ENCODE measurements around the gene WDR49. TPM values are rescaled to one million over a fixed set of nuclear protein-coding genes. Genes with fewer than 3 reads are reported as not detected.

WDR49 gene
- total and polyA plus RNA-seq, 10 of the 15 experiments (the other 5 are each of a cell fraction or from before 2014, with no cell fraction given): 0.05 to 0.15 TPM; not detected in 8

DNA sequence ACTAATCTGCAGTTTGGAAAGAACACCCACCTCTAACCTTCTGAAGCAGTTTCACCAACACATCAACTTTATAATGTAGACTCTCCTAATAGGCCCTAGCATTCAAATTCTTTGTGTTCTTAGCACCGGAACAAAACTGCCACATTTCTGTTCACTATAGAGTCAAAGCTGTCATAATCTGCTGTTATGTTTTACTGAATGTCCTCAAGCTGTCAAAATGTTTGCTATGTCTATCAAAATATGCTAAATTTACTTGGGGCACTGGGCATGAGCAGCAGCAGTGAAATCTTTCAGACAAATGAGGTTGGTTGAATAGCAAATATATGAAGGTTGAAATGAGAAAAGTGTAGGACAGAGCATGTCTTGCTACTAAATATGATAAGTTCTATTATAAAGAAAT lies 1.9 kb downstream of the WDR49 start (continued):
- TF ChIP-seq, protein P1, sequence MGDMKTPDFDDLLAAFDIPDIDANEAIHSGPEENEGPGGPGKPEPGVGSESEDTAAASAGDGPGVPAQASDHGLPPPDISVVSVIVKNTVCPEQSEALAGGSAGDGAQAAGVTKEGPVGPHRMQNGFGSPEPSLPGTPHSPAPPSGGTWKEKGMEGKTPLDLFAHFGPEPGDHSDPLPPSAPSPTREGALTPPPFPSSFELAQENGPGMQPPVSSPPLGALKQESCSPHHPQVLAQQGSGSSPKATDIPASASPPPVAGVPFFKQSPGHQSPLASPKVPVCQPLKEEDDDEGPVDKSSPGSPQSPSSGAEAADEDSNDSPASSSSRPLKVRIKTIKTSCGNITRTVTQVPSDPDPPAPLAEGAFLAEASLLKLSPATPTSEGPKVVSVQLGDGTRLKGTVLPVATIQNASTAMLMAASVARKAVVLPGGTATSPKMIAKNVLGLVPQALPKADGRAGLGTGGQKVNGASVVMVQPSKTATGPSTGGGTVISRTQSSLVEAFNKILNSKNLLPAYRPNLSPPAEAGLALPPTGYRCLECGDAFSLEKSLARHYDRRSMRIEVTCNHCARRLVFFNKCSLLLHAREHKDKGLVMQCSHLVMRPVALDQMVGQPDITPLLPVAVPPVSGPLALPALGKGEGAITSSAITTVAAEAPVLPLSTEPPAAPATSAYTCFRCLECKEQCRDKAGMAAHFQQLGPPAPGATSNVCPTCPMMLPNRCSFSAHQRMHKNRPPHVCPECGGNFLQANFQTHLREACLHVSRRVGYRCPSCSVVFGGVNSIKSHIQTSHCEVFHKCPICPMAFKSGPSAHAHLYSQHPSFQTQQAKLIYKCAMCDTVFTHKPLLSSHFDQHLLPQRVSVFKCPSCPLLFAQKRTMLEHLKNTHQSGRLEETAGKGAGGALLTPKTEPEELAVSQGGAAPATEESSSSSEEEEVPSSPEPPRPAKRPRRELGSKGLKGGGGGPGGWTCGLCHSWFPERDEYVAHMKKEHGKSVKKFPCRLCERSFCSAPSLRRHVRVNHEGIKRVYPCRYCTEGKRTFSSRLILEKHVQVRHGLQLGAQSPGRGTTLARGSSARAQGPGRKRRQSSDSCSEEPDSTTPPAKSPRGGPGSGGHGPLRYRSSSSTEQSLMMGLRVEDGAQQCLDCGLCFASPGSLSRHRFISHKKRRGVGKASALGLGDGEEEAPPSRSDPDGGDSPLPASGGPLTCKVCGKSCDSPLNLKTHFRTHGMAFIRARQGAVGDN (IDR thresholded peaks at IDR 0.05): no peak
- no peak for TF ChIP-seq TARDBP (IDR thresholded peaks at IDR 0.05; ENCODE audit: borderline replicate concordance)
- TF ChIP-seq TAF1 (IDR thresholded peaks at IDR 0.05; ENCODE audit: borderline replicate concordance, low read depth, low read length): no peak
- TF ChIP-seq MXI1 (IDR thresholded peaks at IDR 0.05; ENCODE audit: low read depth, low read length): no peak
- no peak for TF ChIP-seq ESRRA (IDR thresholded peaks at IDR 0.05; ENCODE audit: low read length)

DNA sequence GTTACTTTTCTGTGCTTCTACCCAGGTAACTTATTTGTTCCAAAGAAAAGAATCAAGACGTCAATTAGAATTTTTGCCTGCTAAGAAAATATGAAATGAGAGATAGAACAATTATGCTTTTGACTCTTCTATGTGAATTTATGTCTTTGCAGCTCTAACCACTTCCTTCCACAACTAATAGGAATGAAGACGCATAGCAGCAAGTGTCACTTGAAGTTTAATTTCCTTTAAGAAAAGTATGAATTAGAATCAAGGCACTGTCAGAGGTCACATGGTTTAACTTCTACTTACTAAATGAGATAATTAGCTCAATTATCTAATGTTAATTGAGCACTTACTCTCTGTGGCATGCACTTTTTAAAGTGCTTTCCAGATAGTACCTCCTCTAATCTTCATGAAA lies 3.3 kb downstream of the WDR49 start:
- Histone ChIP-seq H3K4me1 (ENCODE audit: control insufficient read depth, insufficient read depth, low read length) (no peaks in the 10 kb centered on the region), H3K27ac (ENCODE audit: control insufficient read depth, insufficient read depth) (no peak overlapping the region), H3K4me3 (no peak overlapping the region), H3K9me3 (replicated peaks; ENCODE audit: control insufficient read depth, insufficient read depth, low read length) (no peaks in the 10 kb centered on the region), H4K20me1 (ENCODE audit: control insufficient read depth, insufficient read depth) (no peaks in the 10 kb centered on the region), H3K79me2 (ENCODE audit: control insufficient read depth, insufficient read depth, low read length) (no peaks in the 10 kb centered on the region), H3K4me2 (ENCODE audit: control insufficient read depth, insufficient read depth) (no peak overlapping the region), H3K9ac (ENCODE audit: control insufficient read depth, insufficient read depth, low read length) (no peak overlapping the region), H3K36me3 (ENCODE audit: control insufficient read depth in 2 of 2, insufficient read depth in 2 of 2, low read length in 1 of 2) (no peaks in the 10 kb centered on the region), H3K27me3 (replicated peaks in 1 of 2; ENCODE audit: control insufficient read depth in 2 of 2, insufficient read depth in 2 of 2, low read length in 1 of 2) (no peaks in the 10 kb centered on the region), H2AFZ (ENCODE audit: control insufficient read depth, low read depth, low read length) (no peak overlapping the region)
- no peak for TF ChIP-seq NFIC (IDR thresholded peaks at IDR 0.05; ENCODE audit: low read depth, low read length)
- TF ChIP-seq RBBP5 (conservative IDR thresholded peaks at IDR 0.05): no peak
- TF ChIP-seq, protein P2, sequence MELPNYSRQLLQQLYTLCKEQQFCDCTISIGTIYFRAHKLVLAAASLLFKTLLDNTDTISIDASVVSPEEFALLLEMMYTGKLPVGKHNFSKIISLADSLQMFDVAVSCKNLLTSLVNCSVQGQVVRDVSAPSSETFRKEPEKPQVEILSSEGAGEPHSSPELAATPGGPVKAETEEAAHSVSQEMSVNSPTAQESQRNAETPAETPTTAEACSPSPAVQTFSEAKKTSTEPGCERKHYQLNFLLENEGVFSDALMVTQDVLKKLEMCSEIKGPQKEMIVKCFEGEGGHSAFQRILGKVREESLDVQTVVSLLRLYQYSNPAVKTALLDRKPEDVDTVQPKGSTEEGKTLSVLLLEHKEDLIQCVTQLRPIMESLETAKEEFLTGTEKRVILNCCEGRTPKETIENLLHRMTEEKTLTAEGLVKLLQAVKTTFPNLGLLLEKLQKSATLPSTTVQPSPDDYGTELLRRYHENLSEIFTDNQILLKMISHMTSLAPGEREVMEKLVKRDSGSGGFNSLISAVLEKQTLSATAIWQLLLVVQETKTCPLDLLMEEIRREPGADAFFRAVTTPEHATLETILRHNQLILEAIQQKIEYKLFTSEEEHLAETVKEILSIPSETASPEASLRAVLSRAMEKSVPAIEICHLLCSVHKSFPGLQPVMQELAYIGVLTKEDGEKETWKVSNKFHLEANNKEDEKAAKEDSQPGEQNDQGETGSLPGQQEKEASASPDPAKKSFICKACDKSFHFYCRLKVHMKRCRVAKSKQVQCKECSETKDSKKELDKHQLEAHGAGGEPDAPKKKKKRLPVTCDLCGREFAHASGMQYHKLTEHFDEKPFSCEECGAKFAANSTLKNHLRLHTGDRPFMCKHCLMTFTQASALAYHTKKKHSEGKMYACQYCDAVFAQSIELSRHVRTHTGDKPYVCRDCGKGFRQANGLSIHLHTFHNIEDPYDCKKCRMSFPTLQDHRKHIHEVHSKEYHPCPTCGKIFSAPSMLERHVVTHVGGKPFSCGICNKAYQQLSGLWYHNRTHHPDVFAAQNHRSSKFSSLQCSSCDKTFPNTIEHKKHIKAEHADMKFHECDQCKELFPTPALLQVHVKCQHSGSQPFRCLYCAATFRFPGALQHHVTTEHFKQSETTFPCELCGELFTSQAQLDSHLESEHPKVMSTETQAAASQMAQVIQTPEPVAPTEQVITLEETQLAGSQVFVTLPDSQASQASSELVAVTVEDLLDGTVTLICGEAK (IDR thresholded peaks at IDR 0.05; ENCODE audit: borderline replicate concordance): no peak
- no peak for TF ChIP-seq PAX5 (IDR thresholded peaks at IDR 0.05; ENCODE audit: borderline replicate concordance, low read depth, low read length)
- no peak for TF ChIP-seq SIN3A (IDR thresholded peaks at IDR 0.05; ENCODE audit: low read depth, low read length)
- TF ChIP-seq KAT2A (conservative IDR thresholded peaks at IDR 0.05; ENCODE audit: control insufficient read depth, low read depth, low read length): no peak
- TF ChIP-seq KLF5 (IDR thresholded peaks at IDR 0.05; ENCODE audit: partially characterized antibody): no peak
- no peak for TF ChIP-seq RELA (IDR thresholded peaks at IDR 0.05; ENCODE audit: borderline replicate concordance, partially characterized antibody)
- no peak for TF ChIP-seq YBX1 (IDR thresholded peaks at IDR 0.05)
- TF ChIP-seq NRF1 (conservative IDR thresholded peaks at IDR 0.05; ENCODE audit: low read depth, low read length): no peak
- no peak for TF ChIP-seq SRF (IDR thresholded peaks at IDR 0.05; ENCODE audit: low read depth in 2 of 2, low read length in 2 of 2)
- TF ChIP-seq ZNF24 (IDR thresholded peaks at IDR 0.05): no peak
- no peak for TF ChIP-seq RUNX3 (IDR thresholded peaks at IDR 0.05; ENCODE audit: low read length)
- POLR2A ChIA-PET: no interaction called here
- FAIRE-seq: no peak
- SMC1A ChIA-PET (ENCODE audit: uncharacterized antibody, unreplicated experiment): interaction anchor here (0.7 to 1.1 kb wide), 2 partner anchors 12 to 34 kb away, joined by 3 read pairs; no protein-coding TSS in a partner anchor
- no peak for DNase-seq (ENCODE audit: low read depth, low spot score)
- WGBS (ENCODE audit: insufficient coverage, insufficient replicate concordance, low lambda C conversion rate, missing lambda C conversion rate): 29% methylated on average over 2 of the region's 2 CpGs
- in situ Hi-C loops (cut with MboI) (no loop called here), intact Hi-C loops (cut with micrococcal nuclease; ENCODE audit: unreplicated experiment) (no loop called here)
- RAD21 ChIA-PET (ENCODE audit: unreplicated experiment): no interaction called here
- BruUV-seq (replicated peaks): no TSS peak
- CTCF ChIA-PET: interaction anchor here (0.9 kb wide), 1 partner anchor 271 kb away, joined by 3 read pairs; the partner anchor contains the start of gene ZBBX
- ATAC-seq: no peak
